HG02970 (cell line): ENCODE measurements around the gene NDUFA9.

Experiments
- ATAC-seq: cut with Tn5 transposase; IDR thresholded peaks from one replicate; pipeline ENCODE4 v1.9.1; 2021; ENCODE audit warnings: mild to moderate bottlenecking, moderate library complexity, moderate number of reproducible peaks; ENCODE audit not compliant: unreplicated experiment, low FRiP score

Gene NDUFA9

DNA sequence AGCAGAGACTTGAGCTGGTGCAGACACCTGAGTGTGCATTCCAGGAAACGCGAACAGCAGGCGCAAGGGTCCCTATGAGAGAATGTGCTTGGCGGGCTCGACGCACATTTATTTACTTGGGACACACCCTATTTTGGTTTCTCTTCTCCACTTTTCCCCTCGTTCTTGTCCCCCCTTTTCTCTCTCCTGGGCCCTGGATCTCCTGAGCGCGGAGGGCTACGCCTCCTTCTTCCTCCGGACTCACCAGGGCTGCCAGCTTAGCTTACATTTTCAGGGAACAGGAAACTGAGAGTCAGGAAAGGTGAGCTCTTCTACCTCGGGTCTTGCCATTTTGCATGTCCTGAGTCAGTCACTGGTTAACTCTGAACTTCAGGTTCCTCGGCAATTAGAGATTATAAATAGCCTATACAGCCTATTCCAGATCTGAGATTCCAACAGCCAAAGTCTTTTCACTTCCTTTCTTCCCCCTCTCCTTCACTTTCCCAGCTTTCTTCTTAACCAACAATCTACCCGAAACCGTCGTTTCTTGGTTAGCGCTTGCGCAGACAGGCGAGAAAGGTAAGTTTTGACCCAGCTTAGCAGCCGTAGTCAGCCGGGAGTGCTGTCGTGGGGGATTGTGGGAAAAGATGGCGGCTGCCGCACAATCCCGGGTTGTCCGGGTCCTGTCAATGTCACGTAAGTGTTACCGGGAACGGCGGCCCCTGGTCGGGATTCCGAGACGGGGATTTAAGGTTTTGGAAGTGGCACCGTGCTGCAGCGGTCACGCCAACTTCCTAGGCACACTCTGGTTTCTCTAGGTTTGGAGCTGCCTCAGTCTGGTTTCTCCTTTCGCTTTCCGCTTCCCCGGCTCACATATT lies at the start of gene NDUFA9, which contains the start of gene AKAP3:
Gene NDUFA9 (plus strand): TSS at position 614 of the 857 bp plus-strand sequence. CDS start 13 bp downstream, at position 627.
Gene AKAP3 (minus strand): TSS at position 551 of the 857 bp plus-strand sequence. CDS start 10,855 bp downstream, outside the sequence.
- peak; percentile 80 for ATAC-seq

DNA sequence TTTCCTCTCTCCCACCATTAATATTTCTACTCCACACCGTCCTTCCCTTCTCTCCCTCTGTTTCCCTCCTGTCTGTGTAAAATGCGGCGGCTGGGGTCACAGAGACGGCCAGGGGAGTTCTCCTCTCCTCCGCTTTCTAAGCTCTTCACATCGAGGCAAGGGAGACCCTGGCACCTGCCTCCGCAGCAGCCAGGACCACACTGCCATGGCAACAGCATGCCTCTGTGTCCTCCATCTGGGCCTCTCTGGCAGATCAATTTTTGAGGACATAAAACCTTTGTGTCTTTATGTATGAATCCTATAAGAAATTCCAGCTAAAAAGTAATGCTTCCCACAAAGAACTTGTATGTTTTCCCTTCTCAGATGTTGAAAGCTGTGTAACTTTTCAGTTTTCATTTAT lies 45.5 kb upstream of the NDUFA9 start:
- no peak for ATAC-seq

DNA sequence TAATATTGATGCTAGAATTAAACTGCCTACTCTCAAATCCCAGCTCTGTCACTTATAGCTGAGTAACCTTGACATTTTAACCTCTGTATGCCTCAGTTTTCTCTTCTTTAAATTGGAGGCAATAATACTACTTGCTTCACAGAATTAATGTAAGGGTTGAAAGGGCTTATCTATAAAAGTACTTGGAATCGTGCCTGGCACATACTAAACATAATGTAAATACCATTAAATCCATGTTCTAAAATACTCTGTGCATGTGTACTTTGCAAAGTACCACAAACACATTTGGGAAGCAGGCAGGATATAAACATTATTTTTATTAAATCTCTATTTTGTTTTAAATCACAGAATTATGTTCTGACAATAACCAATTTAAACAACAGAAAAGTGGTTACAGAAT lies 45.0 kb upstream of the NDUFA9 start:
- ATAC-seq: no peak

DNA sequence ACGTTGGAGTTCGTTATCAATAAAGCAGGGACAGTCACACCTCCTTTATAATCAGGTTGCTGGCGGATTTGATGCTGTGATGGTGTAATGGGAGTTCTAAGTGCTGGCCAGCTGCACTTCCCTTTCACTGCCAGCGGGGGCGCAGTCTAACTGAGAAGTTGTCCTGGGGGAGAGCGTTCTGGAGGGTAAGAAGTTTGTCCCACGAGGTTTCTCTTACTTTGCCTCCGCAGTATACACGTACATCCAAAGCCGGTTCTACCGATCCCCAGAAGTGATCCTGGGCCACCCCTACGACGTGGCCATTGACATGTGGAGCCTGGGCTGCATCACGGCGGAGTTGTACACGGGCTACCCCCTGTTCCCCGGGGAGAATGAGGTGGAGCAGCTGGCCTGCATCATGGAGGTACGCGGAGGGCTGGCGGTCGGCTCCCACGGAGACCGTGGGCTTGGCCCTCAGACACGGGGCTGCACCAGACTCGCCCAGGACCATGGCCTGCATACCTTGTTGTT lies 44.2 kb upstream of the NDUFA9 start:
- peak; percentile 84 for ATAC-seq

DNA sequence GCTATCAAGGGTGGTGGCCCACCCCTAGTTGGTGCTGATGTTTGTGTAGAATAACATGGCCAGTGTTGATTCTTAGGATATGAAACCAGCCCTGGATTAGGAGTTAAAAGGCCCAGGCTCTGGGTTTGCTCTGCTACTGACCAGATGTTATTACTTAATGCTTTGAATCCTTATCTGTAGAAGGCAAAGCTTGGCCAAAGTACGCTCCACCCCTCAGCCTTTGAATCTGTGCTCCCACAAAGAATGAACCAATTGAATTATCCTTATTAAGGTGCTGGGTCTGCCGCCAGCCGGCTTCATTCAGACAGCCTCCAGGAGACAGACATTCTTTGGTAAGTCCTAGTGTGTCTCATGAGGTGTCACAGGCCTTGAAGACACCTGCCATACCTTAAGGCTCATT lies 41.9 kb upstream of the NDUFA9 start:
- ATAC-seq: no peak

DNA sequence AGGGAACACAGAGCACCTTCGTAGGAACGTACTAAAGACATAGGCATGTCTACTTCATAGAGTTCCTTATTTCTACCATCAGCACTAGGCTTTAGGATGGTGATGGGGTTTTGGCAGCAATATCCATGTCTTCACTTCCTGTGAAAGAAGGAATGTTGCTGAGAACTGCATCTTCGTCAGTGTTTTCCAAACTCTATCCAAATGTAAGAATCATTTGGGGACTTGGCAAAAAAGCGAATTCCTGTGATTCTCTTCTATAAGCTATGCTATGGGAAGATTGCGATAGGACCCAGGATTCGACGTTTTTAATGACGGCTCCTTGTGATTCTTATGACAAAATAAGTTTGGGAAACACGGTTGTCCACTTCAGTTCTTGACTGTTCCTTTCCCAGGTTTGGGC lies 39.8 kb upstream of the NDUFA9 start:
- no peak for ATAC-seq

DNA sequence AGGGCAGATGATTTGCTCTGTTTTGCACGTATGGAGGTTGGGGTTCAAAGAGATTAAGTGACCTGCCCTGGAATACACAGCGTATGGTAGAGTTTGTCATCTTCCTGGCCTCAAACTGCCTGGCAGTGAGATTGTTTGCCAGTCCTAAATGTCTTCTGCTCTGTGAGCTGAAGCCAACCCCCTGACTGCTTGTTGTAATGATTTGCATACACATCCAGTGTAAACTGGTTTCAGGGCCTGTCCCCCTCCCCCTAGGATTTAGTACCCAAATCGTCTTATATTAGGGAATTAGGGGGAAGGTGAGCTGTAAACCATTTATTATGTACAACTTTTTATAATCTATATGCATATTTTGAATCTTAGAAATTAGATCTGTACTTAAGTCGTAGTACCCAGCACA lies 38.4 kb upstream of the NDUFA9 start:
- no peak for ATAC-seq

DNA sequence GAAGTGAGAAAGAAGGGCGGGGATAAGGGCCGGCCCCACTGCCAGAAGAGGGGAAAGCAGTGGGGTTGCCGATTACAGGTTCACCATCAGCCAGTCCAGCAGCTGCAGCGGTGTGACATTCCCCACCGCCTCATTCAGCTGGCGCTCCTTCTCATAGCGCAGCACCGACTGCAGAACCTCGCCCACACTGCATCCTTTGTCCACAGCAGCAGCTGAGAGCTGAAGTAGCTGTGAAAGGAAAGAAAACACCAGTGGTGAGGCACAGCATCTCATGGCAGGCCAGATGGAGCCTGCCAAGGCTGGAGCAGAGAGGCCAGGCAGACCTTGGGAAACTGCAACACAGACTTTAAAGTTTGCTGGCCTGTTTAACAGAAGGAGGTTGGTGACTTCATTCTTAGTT lies 33.2 kb upstream of the NDUFA9 start:
- ATAC-seq: no peak

DNA sequence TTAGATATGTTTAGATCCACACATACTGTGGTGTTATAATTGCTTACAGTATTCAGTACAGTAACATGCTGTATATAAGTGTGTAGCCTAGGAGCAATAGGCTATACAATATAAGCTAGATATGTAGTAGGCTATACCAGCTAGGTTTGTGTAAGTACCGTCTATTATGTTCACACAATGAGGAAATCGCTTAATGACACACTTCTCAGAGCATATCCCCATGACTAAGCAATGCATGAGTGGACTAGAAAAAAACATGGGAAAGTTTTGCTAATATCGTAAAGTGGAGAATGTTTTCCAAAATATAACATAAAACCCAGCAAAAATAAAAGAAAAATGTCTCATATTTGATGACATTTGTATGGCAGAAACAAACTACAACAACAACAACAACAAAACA lies 27.4 kb upstream of the NDUFA9 start:
- ATAC-seq: no peak

DNA sequence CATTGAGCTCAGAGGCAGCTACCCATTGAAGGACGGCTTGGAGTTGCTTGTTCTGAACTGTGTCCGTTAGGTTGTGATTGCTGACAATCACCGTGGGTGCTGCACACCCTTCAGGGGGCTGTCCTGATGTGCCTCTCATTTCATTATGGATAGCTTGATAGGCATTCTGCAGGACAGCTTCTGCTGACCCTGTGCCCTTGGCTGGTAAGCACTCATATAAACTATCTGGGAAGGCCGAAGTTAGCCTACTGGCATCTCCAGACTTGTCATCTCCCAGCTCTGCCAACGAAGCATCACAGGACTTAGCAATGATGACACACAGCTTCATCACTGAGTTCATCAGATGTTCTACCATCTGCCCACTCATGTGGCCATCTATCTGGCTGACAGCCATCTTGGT lies 22.4 kb upstream of the NDUFA9 start:
- ATAC-seq: no peak

DNA sequence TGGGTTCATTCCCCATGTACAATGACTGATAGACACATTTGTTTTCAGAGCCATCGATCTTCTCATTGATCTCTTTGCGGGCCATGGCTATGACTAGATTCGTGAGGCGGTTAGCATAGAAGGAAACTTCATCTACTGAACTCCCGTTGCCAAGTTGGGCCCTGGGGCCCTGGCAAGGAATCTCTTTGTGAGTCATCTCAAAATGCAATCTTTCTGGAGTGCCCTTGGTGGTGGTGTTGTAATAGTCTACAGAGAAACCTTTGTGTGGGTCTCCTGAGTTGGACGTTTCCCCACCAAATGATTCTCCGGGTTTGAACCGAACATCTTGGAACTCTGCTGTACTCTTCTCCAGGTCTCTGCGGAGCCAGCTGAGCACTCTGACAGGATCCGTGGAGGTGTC lies 20.5 kb upstream of the NDUFA9 start:
- ATAC-seq: no peak

DNA sequence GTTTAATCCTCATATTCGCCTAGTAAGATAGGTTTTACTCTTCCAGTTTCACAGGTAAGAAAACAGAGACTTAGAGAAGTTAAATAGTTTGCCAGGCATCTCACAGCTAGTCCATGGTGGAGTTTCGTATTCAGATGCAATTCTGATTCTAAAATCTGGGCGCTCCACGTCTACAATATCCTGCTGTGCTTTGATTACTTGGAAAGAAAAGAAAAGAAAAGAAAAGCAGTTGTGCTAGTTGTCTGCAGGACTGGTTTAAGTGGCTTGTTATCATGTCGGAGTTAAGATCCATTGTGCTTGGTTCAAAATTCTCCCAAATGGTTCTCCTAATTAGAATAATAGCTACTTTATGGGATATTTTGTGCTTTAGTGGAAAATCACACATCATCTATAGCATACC lies 18.7 kb upstream of the NDUFA9 start:
- ATAC-seq: no peak

DNA sequence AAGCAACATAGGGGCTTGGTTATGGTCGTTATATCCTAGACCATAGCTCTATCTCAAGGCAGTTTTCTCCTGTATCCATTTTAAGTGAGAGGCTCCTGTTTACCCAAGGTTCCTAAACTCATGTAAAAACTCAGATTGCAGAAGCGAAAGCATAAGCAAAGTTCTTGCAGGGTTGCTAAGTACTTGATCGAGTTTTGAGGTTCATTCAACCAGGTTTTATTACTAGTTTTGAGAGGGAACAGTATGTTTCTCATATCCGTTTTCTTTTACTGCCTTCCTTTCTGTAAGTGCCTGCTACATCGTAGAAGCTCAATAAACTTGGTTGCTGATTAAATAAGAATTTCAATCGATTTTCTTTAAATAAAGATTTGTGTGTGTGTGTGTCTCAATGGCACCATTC lies 5.2 kb upstream of the NDUFA9 start:
- no peak for ATAC-seq

DNA sequence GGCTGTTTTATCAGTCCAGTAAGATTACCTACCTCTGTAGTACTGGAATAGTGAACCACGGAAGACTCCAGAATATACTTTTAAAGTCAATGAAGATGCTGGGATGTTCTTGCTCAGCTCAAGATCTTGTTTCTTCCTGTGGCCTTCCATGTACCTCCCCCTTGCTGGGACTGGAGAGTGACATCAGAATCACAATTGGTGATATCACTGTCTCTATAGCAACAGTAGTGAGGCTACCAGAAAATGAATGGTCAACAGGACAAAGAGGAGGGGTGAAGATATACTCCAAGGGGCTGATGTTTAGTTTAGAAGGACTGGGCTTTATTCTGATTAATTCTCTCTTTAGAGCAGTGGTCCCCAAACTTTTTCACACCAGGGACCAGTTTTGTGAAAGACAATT lies 3.9 kb upstream of the NDUFA9 start:
- no peak for ATAC-seq

DNA sequence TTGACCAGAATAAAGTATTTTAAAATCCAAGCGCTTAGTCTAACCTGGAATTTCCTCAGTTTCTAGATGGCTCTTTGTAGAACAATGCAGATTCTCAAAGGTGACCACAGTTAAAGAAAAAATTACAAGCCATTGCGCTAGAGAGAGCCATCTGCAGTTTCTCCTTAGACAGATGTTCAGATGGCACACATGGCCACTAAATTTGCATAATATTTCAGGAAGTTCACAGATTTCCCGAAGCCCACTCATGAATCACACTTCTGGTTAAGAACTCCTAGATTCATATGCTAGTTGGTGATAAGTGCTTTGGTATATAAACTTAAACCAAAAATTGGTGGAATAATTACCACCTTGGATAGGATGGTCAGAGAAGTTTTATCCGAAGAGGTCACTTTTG lies 812 bp upstream of the NDUFA9 start:
- ATAC-seq: no peak

DNA sequence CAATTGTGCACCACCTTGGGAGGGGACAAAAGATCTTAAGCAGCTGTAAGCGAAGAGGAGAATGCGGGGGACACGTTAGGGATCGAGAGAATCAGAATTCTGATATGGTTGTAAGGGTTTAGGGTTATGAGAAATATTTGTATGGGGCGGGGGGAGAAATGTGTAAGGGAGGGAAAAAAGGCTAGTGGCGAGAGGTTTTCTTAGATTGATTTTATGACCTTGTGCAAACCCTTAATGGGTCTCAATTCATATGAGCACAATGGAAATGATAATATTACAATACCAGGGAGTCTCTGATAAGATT lies 396 bp downstream of the NDUFA9 start:
- no peak for ATAC-seq

DNA sequence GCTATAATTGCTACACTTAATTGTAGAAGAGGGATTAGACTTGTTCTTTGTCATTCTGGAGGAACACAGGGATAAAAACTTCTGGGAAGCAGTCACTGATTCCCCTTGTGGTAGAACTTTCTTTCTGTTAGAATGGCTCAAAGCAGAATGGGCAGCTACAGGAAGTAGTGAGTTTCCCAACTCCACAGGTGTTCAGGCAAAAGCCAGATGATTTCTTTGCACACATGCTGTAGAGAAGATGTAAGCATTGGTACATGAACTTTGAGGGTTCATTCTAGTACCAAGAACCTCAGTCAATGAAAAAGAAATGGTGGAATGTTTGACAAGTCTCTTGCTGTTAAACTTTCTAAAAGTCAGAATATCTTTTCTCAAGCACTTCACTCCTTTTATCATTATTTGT lies 4.3 kb downstream of the NDUFA9 start:
- no peak for ATAC-seq

DNA sequence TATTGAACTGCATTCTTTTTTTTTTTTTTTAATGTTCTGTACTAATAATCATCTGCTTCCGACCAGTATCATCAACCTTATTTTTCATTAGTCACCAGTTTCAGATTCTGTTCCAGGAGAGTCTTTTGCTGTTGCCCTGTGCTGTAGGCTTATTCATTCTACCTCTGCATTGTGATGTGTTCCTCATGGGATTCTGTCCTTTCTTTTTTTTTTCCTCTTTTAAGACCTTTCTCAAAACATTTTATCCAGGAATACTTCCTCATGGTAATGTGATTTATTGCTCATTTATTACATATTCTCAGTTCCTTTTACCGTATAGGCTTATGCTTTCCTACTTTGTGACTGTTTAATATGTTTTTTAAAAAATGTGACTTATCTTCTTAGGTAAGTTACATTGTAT lies 4.8 kb downstream of the NDUFA9 start:
- ATAC-seq: no peak

DNA sequence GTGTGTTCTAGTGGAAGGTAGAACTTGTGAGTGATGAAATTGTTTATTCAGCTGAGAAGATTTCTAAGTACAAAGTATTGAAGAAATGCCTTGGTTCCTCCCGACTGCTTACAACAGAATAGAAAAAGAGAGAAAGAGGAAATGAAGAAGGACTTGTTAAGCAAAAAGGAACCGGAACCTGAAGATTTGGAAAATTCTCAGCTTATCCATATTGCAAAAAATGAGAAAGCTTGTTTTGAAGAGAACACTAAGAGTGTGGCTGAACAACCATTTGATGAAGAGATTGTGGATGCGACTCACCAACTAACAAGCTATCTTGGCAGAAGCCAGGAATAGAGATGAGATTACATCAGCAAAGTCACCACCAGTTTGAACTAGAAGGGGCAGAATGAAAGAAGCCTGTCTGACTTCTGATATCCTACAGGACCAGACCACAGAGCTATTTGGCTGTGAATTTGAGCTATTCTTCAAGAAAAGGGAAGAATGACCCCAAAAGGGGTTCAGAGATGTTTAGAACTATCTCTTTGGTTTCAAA lies 15.1 kb downstream of the NDUFA9 start:
- ATAC-seq: no peak

DNA sequence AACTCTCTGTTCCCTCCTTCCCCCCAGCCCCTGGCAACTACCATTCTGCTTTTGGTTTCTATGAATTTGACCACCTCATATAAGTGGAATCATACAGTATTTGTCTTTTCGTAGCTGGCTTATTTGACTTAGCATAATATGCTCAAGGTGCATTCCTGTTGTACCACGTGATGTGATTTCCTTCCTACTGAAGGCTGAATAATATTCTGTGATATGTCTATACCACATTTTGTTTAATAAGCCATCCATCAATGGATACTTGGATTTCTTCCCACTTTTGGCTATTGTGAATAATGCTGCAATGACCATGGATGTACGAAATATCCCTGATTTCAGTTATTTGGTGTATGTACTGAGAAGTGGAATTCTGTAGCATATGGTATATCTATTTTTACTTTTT lies 16.3 kb downstream of the NDUFA9 start:
- no peak for ATAC-seq

DNA sequence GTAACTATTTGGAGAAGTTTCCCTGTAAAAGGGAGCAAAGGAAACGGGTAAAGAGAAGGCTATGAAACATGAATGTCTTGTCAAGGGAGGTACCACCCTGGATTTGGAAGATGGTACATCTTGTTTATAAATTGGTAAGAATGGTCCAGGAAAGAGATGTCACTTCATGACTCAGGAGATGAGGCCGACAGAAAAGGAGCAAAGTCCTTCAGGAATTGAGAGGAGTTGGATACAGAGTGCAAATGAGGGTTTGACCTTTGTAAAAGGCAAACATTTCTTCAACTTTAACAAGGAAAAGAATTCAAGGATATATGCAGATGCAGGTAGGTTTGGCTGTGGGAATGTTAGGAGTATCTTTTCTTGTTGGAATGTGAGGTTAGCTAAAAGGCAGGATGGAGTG lies 30.8 kb downstream of the NDUFA9 start:
- no peak for ATAC-seq

DNA sequence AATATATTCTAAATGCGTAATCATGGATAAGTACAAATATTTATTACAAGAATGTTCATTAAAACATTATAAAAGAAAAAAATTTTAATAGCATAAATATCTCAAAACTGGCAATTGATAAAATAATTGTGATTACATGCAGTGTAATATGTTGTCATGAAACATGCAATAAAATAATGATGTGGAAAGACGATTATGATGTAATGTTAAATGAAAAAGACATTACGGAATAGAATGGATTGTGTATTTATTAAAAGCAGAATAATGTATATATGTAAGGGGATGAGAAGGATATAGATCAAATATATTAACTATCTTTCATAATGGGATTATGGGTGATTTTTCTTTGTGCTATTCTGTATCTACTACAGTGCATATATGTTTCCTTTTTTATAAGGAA lies 32.8 kb downstream of the NDUFA9 start:
- ATAC-seq: no peak
